Keratinocyte (primary cell): ENCODE measurements around the gene NGLY1. TPM values are rescaled to one million over a fixed set of nuclear protein-coding genes. Genes with fewer than 3 reads are reported as not detected.

Experiments used
- DNase-seq: peaks from one replicate; pipeline ENCODE4 v3.0.0-alpha.2; 2011; ENCODE audit warnings: low read depth, missing footprints, low spot score
- FAIRE-seq: peaks from 2 replicates; lab custom pipeline; 2011; peaks lifted over from hg19 to GRCh38; lab: Jason Lieb, UNC
- H2AFZ ChIP-seq: 2 replicates; pipeline ENCODE4 v1.6.0; 2012; ENCODE audit warnings: low read length, control low read depth, inconsistent platforms; ENCODE audit not compliant: control insufficient read depth
- H3K27ac ChIP-seq: 2 replicates; pipeline ENCODE4 v1.5.1; 2011; ENCODE audit warnings: low read length; ENCODE audit not compliant: control insufficient read depth, insufficient read depth
- H3K27me3 ChIP-seq: 3 replicates; pipeline ENCODE4 v1.6.0; 2011; ENCODE audit warnings: low read length; ENCODE audit not compliant: control insufficient read depth, insufficient read depth; ENCODE audit errors: extremely low read depth
- H3K36me3 ChIP-seq, 2 experiments: 2 replicates in 1 of 2; 3 replicates in 1 of 2; pipeline ENCODE4 v1.5.1; 2011; ENCODE audit warnings: low read length in 2 of 2, mild to moderate bottlenecking in 1 of 2; ENCODE audit not compliant: control insufficient read depth in 2 of 2, insufficient read depth in 2 of 2; ENCODE audit errors: extremely low read depth in 1 of 2
- H3K4me1 ChIP-seq: 3 replicates; pipeline ENCODE4 v1.5.1; 2011; ENCODE audit warnings: low read length; ENCODE audit not compliant: control insufficient read depth, insufficient read depth; ENCODE audit errors: extremely low read depth
- H3K4me2 ChIP-seq: 3 replicates; pipeline ENCODE4 v1.6.0; 2011; ENCODE audit warnings: low read depth, low read length; ENCODE audit not compliant: control insufficient read depth, insufficient read depth; ENCODE audit errors: extremely low read depth
- H3K4me3 ChIP-seq, 3 experiments: fragments of 200-600 bp in 1 of 3; sonication (generic) in 1 of 3; 2 replicates in 2 of 3; 3 replicates in 1 of 3; pipeline ENCODE4 v1.5.1; 2011 to 2016; ENCODE audit warnings: low read length in 3 of 3, mild to moderate bottlenecking in 3 of 3, control low read depth in 2 of 3, inconsistent platforms in 1 of 3, low read depth in 1 of 3, mixed read lengths in 1 of 3, mixed run types in 1 of 3, moderate library complexity in 1 of 3; ENCODE audit not compliant: control insufficient read depth in 2 of 3, insufficient read depth in 2 of 3; ENCODE audit errors: extremely low read depth in 1 of 3
- H3K79me2 ChIP-seq: 2 replicates; pipeline ENCODE4 v1.6.0; 2012; ENCODE audit warnings: low read length; ENCODE audit not compliant: control insufficient read depth, insufficient read depth
- H3K9ac ChIP-seq: 3 replicates; pipeline ENCODE4 v1.6.0; 2011; ENCODE audit warnings: low read length; ENCODE audit not compliant: control insufficient read depth, insufficient read depth; ENCODE audit errors: extremely low read depth
- H3K9me1 ChIP-seq: 3 replicates; pipeline ENCODE4 v1.6.0; 2011; ENCODE audit warnings: low read length; ENCODE audit not compliant: control insufficient read depth, insufficient read depth; ENCODE audit errors: extremely low read depth
- H3K9me3 ChIP-seq: 2 replicates; pipeline ENCODE4 v1.5.1; 2012; ENCODE audit warnings: low read depth, low read length; ENCODE audit not compliant: control insufficient read depth
- H4K20me1 ChIP-seq: 3 replicates; pipeline ENCODE4 v1.6.0; 2011; ENCODE audit warnings: low read length; ENCODE audit not compliant: control insufficient read depth, insufficient read depth; ENCODE audit errors: extremely low read depth
- CTCF ChIP-seq, 3 experiments: IDR thresholded peaks in 1 of 3; conservative IDR thresholded peaks in 1 of 3; optimal IDR thresholded peaks in 1 of 3; 2 replicates in 2 of 3; 3 replicates in 1 of 3; pipeline versions ENCODE3 to v1.5.1; 2011; ENCODE audit warnings: low read length in 3 of 3, mild to moderate bottlenecking in 3 of 3, moderate library complexity in 2 of 3, control low read depth in 1 of 3, inconsistent platforms in 1 of 3; ENCODE audit not compliant: insufficient read depth in 2 of 3; ENCODE audit errors: extremely low read depth in 1 of 3
- EZH2 ChIP-seq: IDR thresholded peaks from one replicate; pipeline ENCODE4 v1.6.1; 2012; ENCODE audit warnings: inconsistent platforms, mild to moderate bottlenecking, low read length, moderate library complexity
- dilution Hi-C: fragments of 300-500 bp; cut with MboI; formaldehyde crosslinking; loops from one replicate; pipeline ENCODE4 v1.7.0; 2020; ENCODE audit warnings: low sequenced_read_pairs; ENCODE audit not compliant: extremely low pct_ligation_motif_present
- polyA plus RNA-seq, 5 experiments: library from polyadenylated mRNA; depleted of rRNA in 3 of 5; stranded (reverse) in 3 of 5; stranded (forward) in 1 of 5; unstranded in 1 of 5; fragments of >200 nt; gene quantifications; 1 replicate in 1 of 5; 2 replicates in 3 of 5; 3 replicates in 1 of 5; pipeline versions ENCODE4 v1.2.1 to v1.2.3, GENCODE V29; 2011 to 2012; ENCODE audit warnings: missing spikeins in 2 of 5, low read depth in 1 of 5, low replicate concordance in 1 of 5

NGLY1 gene
- polyA plus RNA-seq, 1 donor (not counting 4 experiments of a cell fraction or from before 2014, with no cell fraction given), result 19.5 TPM

GRCh38 chr3:25719321-25719720, 63.9 kb downstream of the NGLY1 start:
- no peak for DNase-seq
- H3K9ac ChIP-seq, result no peak overlapping the region
- H4K20me1 ChIP-seq, result no peaks in the 10 kb centered on the region
- no peaks in the 10 kb centered on the region for H3K79me2 ChIP-seq
- no peaks in the 10 kb centered on the region for H3K9me3 ChIP-seq
- dilution Hi-C loops, result no loop called here
- H3K36me3 ChIP-seq, result no peaks in the 10 kb centered on the region
- no peak overlapping the region for H3K4me3 ChIP-seq
- TF ChIP-seq EZH2 (no peak), CTCF (optimal IDR thresholded peaks at IDR 0.05 in 1 of 3, IDR thresholded peaks at IDR 0.05 in 1 of 3, conservative IDR thresholded peaks at IDR 0.05 in 1 of 3; ENCODE audit: extremely low read depth in 1 of 3, insufficient read depth in 2 of 3, low read length in 3 of 3) (no peak)
- H3K9me1 ChIP-seq, result no peaks in the 10 kb centered on the region
- H3K4me2 ChIP-seq, result no peak overlapping the region
- H3K27me3 ChIP-seq, result no peaks in the 10 kb centered on the region
- no peak overlapping the region for H3K27ac ChIP-seq
- H3K4me1 ChIP-seq, result peaks cover 1% of the 10 kb centered on the region
- no peak overlapping the region for H2AFZ ChIP-seq
- FAIRE-seq, result no peak

- FAIRE-seq, result peak; percentile 95
- peak overlapping the region; percentile 78 for H2AFZ ChIP-seq
- no peak for TF ChIP-seq EZH2
- TF ChIP-seq CTCF (optimal IDR thresholded peaks at IDR 0.05 in 1 of 3, IDR thresholded peaks at IDR 0.05 in 1 of 3, conservative IDR thresholded peaks at IDR 0.05 in 1 of 3; ENCODE audit: extremely low read depth in 1 of 3, insufficient read depth in 2 of 3, low read length in 3 of 3), result no peak
- peak overlapping the region; percentile 56 for H3K27ac ChIP-seq
- H3K4me3 ChIP-seq, result peak overlapping the region in 2 of 3 experiments; percentile 49 to 65
- no peaks in the 10 kb centered on the region for H3K79me2 ChIP-seq
- no peaks in the 10 kb centered on the region for H3K36me3 ChIP-seq
- H3K9me1 ChIP-seq, result no peaks in the 10 kb centered on the region
- no peaks in the 10 kb centered on the region for H3K9me3 ChIP-seq
- no peaks in the 10 kb centered on the region for H3K27me3 ChIP-seq
- peak; percentile 46 for DNase-seq
- H4K20me1 ChIP-seq, result no peaks in the 10 kb centered on the region
- peaks cover 10% of the 10 kb centered on the region for H3K4me1 ChIP-seq
- peak overlapping the region; percentile 33 for H3K9ac ChIP-seq
- H3K4me2 ChIP-seq, result peak overlapping the region; percentile 82
- dilution Hi-C loops, result no loop called here
These were observed 69.8 kb downstream of the NGLY1 start for GRCh38 chr3:25713341-25713985.
